HG03457 (cell line): Measurements from ENCODE around the gene PELI1.
"Not testable (repeated sequence)": the region's sequence is repeated elsewhere in the genome, so short reads cannot be mapped to it uniquely, and the experiment has no call there.

ENCODE experiments used
- ATAC-seq: cut with Tn5 transposase; IDR thresholded peaks from one replicate; pipeline ENCODE4 v1.9.1; 2021; ENCODE audit warnings: moderate number of reproducible peaks; ENCODE audit not compliant: unreplicated experiment

PELI1 gene

GRCh38 chr2:64124168-64124567, 20.1 kb downstream of the PELI1 start:
- ATAC-seq = no peak

- ATAC-seq = no peak
Measured at GRCh38 chr2:64123740-64124139, 20.5 kb downstream of the PELI1 start.

- ATAC-seq = no peak
Measured at GRCh38 chr2:64122358-64122757, 21.9 kb downstream of the PELI1 start.

GRCh38 chr2:64120928-64121327, 23.3 kb downstream of the PELI1 start:
- ATAC-seq = no peak

- no peak for ATAC-seq
Measured at GRCh38 chr2:64120008-64120407, 24.2 kb downstream of the PELI1 start.

- ATAC-seq = no peak
Measured at GRCh38 chr2:64119369-64119768, 24.9 kb downstream of the PELI1 start.

- no peak for ATAC-seq
Measured at GRCh38 chr2:64115808-64116598, 28.2 kb downstream of the PELI1 start.

- ATAC-seq = no peak
Measured at GRCh38 chr2:64114912-64115277, 29.3 kb downstream of the PELI1 start.

- ATAC-seq = peak; percentile 49
Measured at GRCh38 chr2:64114063-64114911, 29.9 kb downstream of the PELI1 start.

GRCh38 chr2:64112016-64112415, 32.2 kb downstream of the PELI1 start:
- no peak for ATAC-seq

- no peak for ATAC-seq
Measured at GRCh38 chr2:64111426-64111825, 32.8 kb downstream of the PELI1 start.

- no peak for ATAC-seq
Measured at GRCh38 chr2:64108666-64109241, 35.5 kb downstream of the PELI1 start.

- ATAC-seq = no peak
Measured at GRCh38 chr2:64106481-64106880, 37.7 kb downstream of the PELI1 start.

GRCh38 chr2:64105670-64106461, 38.4 kb downstream of the PELI1 start:
- no peak for ATAC-seq

- no peak for ATAC-seq
Measured at GRCh38 chr2:64104933-64105332, 39.3 kb downstream of the PELI1 start.

- ATAC-seq = not testable (repeated sequence)
Measured at GRCh38 chr2:64102736-64103135, 41.5 kb downstream of the PELI1 start.

- peak; percentile 38 for ATAC-seq
Measured at GRCh38 chr2:64101141-64101591, 43.1 kb downstream of the PELI1 start.

GRCh38 chr2:64100584-64100983, 43.6 kb downstream of the PELI1 start:
- ATAC-seq = not testable (repeated sequence)

GRCh38 chr2:64094663-64095382, 49.4 kb downstream of the PELI1 start:
- ATAC-seq = no peak

GRCh38 chr2:64093341-64093740, 50.9 kb downstream of the PELI1 start:
- ATAC-seq = no peak
